Keratinocyte (primary cell): ENCODE results near the gene SGK2. TPM values are rescaled to one million over a fixed set of nuclear protein-coding genes. Genes with fewer than 3 reads are reported as not detected.

ENCODE experiments used
- DNase-seq: peaks from one replicate; pipeline ENCODE4 v3.0.0-alpha.2; 2011; ENCODE audit warnings: low read depth, missing footprints, low spot score
- FAIRE-seq: peaks from 2 replicates; lab custom pipeline; 2011; peaks lifted over from hg19 to GRCh38; lab: Jason Lieb, UNC
- H2AFZ ChIP-seq: 2 replicates; pipeline ENCODE4 v1.6.0; 2012; ENCODE audit warnings: low read length, control low read depth, inconsistent platforms; ENCODE audit not compliant: control insufficient read depth
- H3K27ac ChIP-seq: 2 replicates; pipeline ENCODE4 v1.5.1; 2011; ENCODE audit warnings: low read length; ENCODE audit not compliant: control insufficient read depth, insufficient read depth
- H3K27me3 ChIP-seq: 3 replicates; pipeline ENCODE4 v1.6.0; 2011; ENCODE audit warnings: low read length; ENCODE audit not compliant: control insufficient read depth, insufficient read depth; ENCODE audit errors: extremely low read depth
- H3K36me3 ChIP-seq, 2 experiments: 2 replicates in 1 of 2; 3 replicates in 1 of 2; pipeline ENCODE4 v1.5.1; 2011; ENCODE audit warnings: low read length in 2 of 2, mild to moderate bottlenecking in 1 of 2; ENCODE audit not compliant: control insufficient read depth in 2 of 2, insufficient read depth in 2 of 2; ENCODE audit errors: extremely low read depth in 1 of 2
- H3K4me1 ChIP-seq: 3 replicates; pipeline ENCODE4 v1.5.1; 2011; ENCODE audit warnings: low read length; ENCODE audit not compliant: control insufficient read depth, insufficient read depth; ENCODE audit errors: extremely low read depth
- H3K4me2 ChIP-seq: 3 replicates; pipeline ENCODE4 v1.6.0; 2011; ENCODE audit warnings: low read depth, low read length; ENCODE audit not compliant: control insufficient read depth, insufficient read depth; ENCODE audit errors: extremely low read depth
- H3K4me3 ChIP-seq, 3 experiments: fragments of 200-600 bp in 1 of 3; sonication (generic) in 1 of 3; 2 replicates in 2 of 3; 3 replicates in 1 of 3; pipeline ENCODE4 v1.5.1; 2011 to 2016; ENCODE audit warnings: low read length in 3 of 3, mild to moderate bottlenecking in 3 of 3, control low read depth in 2 of 3, inconsistent platforms in 1 of 3, low read depth in 1 of 3, mixed read lengths in 1 of 3, mixed run types in 1 of 3, moderate library complexity in 1 of 3; ENCODE audit not compliant: control insufficient read depth in 2 of 3, insufficient read depth in 2 of 3; ENCODE audit errors: extremely low read depth in 1 of 3
- H3K79me2 ChIP-seq: 2 replicates; pipeline ENCODE4 v1.6.0; 2012; ENCODE audit warnings: low read length; ENCODE audit not compliant: control insufficient read depth, insufficient read depth
- H3K9ac ChIP-seq: 3 replicates; pipeline ENCODE4 v1.6.0; 2011; ENCODE audit warnings: low read length; ENCODE audit not compliant: control insufficient read depth, insufficient read depth; ENCODE audit errors: extremely low read depth
- H3K9me1 ChIP-seq: 3 replicates; pipeline ENCODE4 v1.6.0; 2011; ENCODE audit warnings: low read length; ENCODE audit not compliant: control insufficient read depth, insufficient read depth; ENCODE audit errors: extremely low read depth
- H3K9me3 ChIP-seq: 2 replicates; pipeline ENCODE4 v1.5.1; 2012; ENCODE audit warnings: low read depth, low read length; ENCODE audit not compliant: control insufficient read depth
- H4K20me1 ChIP-seq: 3 replicates; pipeline ENCODE4 v1.6.0; 2011; ENCODE audit warnings: low read length; ENCODE audit not compliant: control insufficient read depth, insufficient read depth; ENCODE audit errors: extremely low read depth
- EZH2 ChIP-seq: IDR thresholded peaks from one replicate; pipeline ENCODE4 v1.6.1; 2012; ENCODE audit warnings: inconsistent platforms, mild to moderate bottlenecking, low read length, moderate library complexity
- dilution Hi-C: fragments of 300-500 bp; cut with MboI; formaldehyde crosslinking; loops from one replicate; pipeline ENCODE4 v1.7.0; 2020; ENCODE audit warnings: low sequenced_read_pairs; ENCODE audit not compliant: extremely low pct_ligation_motif_present
- polyA plus RNA-seq, 5 experiments: library from polyadenylated mRNA; depleted of rRNA in 3 of 5; stranded (reverse) in 3 of 5; stranded (forward) in 1 of 5; unstranded in 1 of 5; fragments of >200 nt; gene quantifications; 1 replicate in 1 of 5; 2 replicates in 3 of 5; 3 replicates in 1 of 5; pipeline versions ENCODE4 v1.2.1 to v1.2.3, GENCODE V29; 2011 to 2012; ENCODE audit warnings: missing spikeins in 2 of 5, low read depth in 1 of 5, low replicate concordance in 1 of 5
- TF ChIP-seq, protein P1 (sequence below), 3 experiments: IDR thresholded peaks in 1 of 3; conservative IDR thresholded peaks in 1 of 3; optimal IDR thresholded peaks in 1 of 3; 2 replicates in 2 of 3; 3 replicates in 1 of 3; pipeline versions ENCODE3 to v1.5.1; 2011; ENCODE audit warnings: low read length in 3 of 3, mild to moderate bottlenecking in 3 of 3, moderate library complexity in 2 of 3, control low read depth in 1 of 3, inconsistent platforms in 1 of 3; ENCODE audit not compliant: insufficient read depth in 2 of 3; ENCODE audit errors: extremely low read depth in 1 of 3

SGK2 gene
- polyA plus RNA-seq, 1 donor (not counting 4 experiments of a cell fraction or from before 2014, with no cell fraction given), result 0.12 TPM

DNA sequence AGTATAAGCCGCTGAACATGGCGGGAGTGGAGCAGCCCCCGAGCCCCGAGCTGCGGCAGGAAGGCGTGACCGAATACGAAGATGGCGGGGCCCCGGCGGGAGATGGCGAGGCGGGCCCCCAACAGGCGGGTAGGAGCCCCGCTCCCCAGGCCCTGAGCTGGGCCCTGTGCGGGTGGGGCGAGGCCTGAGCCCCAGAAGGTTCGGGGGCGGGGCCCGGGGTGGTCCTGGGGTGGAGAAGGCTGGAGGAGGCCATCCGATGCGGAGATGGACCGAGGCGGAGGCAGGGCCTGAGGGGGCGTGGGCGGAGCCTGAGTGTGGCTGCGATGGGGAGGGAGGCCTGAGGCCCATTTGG, 44.2 kb upstream of the SGK2 start:
- dilution Hi-C loops, result no loop called here
- H3K9ac ChIP-seq, result peak overlapping the region; percentile 44
- H3K4me3 ChIP-seq, result peak overlapping the region; percentile 44 to 62 (median 47)

DNA sequence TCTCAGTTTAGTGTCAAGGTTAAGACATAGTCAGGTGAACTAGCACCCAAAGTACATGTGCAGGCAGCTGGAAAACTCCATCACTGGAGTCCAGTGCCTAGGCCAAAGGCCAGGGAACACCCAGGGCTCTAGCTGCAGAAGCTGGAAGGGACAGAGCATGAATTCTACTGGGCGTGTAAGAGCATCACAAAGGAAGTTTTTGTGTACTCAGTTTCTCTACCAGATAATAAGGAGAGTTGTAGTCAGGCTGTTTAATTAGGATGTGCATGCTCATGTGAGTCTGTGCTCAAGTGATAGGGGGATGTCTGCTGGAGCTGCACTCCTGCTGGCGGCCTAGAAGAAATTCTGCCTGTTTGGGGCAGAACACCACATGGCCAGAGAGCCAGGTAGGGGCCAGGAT, 43.2 kb upstream of the SGK2 start:
- H3K36me3 ChIP-seq, result no peaks in the 10 kb centered on the region
- no peak overlapping the region for H3K4me3 ChIP-seq
- H4K20me1 ChIP-seq, result no peaks in the 10 kb centered on the region
- H2AFZ ChIP-seq, result no peak overlapping the region
- TF ChIP-seq EZH2, result no peak
- TF ChIP-seq, protein P1, sequence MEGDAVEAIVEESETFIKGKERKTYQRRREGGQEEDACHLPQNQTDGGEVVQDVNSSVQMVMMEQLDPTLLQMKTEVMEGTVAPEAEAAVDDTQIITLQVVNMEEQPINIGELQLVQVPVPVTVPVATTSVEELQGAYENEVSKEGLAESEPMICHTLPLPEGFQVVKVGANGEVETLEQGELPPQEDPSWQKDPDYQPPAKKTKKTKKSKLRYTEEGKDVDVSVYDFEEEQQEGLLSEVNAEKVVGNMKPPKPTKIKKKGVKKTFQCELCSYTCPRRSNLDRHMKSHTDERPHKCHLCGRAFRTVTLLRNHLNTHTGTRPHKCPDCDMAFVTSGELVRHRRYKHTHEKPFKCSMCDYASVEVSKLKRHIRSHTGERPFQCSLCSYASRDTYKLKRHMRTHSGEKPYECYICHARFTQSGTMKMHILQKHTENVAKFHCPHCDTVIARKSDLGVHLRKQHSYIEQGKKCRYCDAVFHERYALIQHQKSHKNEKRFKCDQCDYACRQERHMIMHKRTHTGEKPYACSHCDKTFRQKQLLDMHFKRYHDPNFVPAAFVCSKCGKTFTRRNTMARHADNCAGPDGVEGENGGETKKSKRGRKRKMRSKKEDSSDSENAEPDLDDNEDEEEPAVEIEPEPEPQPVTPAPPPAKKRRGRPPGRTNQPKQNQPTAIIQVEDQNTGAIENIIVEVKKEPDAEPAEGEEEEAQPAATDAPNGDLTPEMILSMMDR (optimal IDR thresholded peaks at IDR 0.05 in 1 of 3, IDR thresholded peaks at IDR 0.05 in 1 of 3, conservative IDR thresholded peaks at IDR 0.05 in 1 of 3; ENCODE audit: extremely low read depth in 1 of 3, insufficient read depth in 2 of 3, low read length in 3 of 3), result no peak
- no peak for DNase-seq
- H3K27ac ChIP-seq, result no peak overlapping the region
- no peaks in the 10 kb centered on the region for H3K9me3 ChIP-seq
- no peaks in the 10 kb centered on the region for H3K9me1 ChIP-seq
- H3K27me3 ChIP-seq, result no peaks in the 10 kb centered on the region
- no peak overlapping the region for H3K9ac ChIP-seq
- H3K79me2 ChIP-seq, result no peaks in the 10 kb centered on the region
- no peak overlapping the region for H3K4me2 ChIP-seq
- dilution Hi-C loops, result no loop called here
- no peak for FAIRE-seq
- no peaks in the 10 kb centered on the region for H3K4me1 ChIP-seq

More for the DNA sequence above, 44.2 kb upstream of the SGK2 start:
- Histone ChIP-seq H3K9me3 (no peaks in the 10 kb centered on the region), H3K27me3 (no peaks in the 10 kb centered on the region), H3K4me1 (no peaks in the 10 kb centered on the region), H3K4me2 (peak overlapping the region; percentile 37), H2AFZ (peak overlapping the region; percentile 49), H3K9me1 (no peaks in the 10 kb centered on the region), H3K36me3 (no peaks in the 10 kb centered on the region), H3K79me2 (no peaks in the 10 kb centered on the region), H3K27ac (no peak overlapping the region), H4K20me1 (no peaks in the 10 kb centered on the region)
- DNase-seq (no peak), FAIRE-seq (no peak)
- no peak for TF ChIP-seq EZH2
- TF ChIP-seq, protein P1 (optimal IDR thresholded peaks at IDR 0.05 in 1 of 3, IDR thresholded peaks at IDR 0.05 in 1 of 3, conservative IDR thresholded peaks at IDR 0.05 in 1 of 3; ENCODE audit: extremely low read depth in 1 of 3, insufficient read depth in 2 of 3, low read length in 3 of 3), result no peak
